Stimulated activated CD4-positive, alpha-beta T cell treated with anti-CD3 and anti-CD28 coated beads, Interleukin-2, amount 100 ng/mL, for 4 hours (primary cell): ENCODE data around the gene UBE3C.
"Not testable (repeated sequence)": the region's sequence is repeated elsewhere in the genome, so short reads cannot be mapped to it uniquely, and the experiment has no call there.

ENCODE experiments used
- DNase-seq: peaks from one replicate; pipeline ENCODE4 v3.0.0-alpha.2; 2020; ENCODE audit warnings: low read depth

UBE3C gene

DNA sequence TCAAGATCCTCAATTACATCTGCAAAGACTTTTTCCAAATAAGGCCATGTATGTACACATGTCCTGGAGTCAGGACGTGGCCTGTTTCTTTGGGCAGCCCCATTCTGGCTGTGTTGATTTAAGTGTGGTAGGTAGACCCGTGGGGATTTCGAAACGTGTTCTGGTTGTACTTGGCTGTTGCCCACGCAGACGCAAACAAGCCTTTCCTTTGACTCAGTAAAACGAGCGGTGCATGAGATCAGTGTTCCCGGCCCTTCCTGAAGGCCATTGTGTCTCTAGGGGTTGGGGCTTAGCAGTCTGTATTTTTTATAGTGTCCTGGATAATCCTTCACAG lies 133.2 kb downstream of the UBE3C start:
- no peak for DNase-seq

DNA sequence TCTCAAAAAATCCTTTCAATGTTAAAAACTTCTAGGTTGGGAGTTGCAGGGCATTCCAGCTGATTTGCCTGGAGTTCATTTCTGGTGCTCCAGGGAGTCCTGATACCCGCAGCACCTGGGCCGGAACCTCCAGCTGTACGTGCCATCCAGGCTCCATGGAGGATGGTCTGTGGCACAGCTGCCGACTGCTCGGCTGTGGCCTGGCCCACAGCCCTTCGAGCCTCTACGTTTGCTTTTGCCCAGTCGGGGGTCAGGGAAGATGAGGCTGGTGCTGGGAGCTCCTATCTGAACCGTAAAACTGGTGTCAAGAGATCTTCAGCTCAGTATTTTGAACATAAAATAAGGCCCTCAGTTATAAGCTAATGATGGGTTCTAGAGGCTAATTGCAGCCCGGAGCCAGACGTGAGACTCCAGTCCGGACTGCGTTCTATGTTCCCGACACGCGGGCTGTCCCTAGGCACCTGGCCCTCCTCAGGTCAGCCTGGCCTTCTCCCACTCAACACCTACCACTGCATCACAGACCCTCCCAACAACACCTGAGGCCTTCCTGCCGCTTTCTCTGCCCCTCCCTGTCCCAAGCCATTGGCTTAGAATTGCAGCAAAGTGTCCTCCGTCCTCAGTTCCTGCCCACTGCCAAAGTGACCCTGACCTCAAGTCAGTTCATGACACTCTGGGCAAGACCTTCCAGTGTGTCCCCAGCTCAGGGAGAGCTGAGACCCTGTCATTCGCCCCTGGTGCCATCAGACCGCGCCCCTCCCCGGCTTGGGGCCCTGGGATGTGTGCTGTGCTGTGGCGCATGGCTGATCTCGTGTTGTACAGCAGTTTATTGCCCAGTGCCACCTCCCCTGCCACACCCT lies 133.9 kb downstream of the UBE3C start:
- no peak for DNase-seq

DNA sequence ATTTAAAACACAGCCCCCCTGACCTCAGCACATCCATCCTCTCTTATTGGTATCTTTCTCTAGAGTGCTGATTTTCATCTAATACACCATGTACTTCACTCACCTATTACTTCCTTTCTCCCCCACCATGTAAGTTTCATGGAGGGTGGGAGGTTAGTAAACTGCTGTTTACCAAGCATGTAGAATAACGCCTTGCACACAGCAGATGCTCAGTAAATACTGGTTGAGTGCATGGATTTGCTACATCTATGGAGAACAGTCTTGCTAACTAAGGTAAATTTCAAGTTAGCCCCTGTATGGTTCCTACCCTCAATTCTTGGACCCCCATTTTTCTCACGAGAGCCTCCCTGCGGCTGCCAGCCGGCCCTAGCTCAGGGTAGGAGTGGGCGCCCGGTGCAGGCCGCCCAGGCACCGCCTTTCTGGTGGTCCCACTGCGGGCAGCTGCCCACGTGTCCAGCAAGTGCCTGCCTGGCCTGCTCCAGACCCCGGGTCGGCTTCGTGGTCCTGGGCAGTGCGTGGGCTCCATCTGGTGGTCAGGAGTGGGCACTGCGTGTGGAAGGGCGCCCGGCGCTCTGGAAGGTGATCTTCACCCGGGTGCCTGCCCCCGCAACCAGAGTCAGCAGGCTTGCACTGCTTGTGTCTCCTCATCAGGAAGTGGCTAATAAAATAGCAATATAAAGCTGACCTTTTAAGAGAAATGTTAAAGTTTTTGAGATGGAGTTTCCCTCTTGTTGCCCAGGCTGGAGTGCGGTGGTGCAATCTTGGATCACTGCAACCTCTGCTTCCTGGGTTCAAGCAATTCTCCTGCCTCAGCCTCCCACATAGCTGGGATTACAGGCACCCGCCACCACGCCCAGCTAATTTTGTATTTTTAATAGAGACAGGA lies 134.7 kb downstream of the UBE3C start:
- DNase-seq: peak; percentile 45

DNA sequence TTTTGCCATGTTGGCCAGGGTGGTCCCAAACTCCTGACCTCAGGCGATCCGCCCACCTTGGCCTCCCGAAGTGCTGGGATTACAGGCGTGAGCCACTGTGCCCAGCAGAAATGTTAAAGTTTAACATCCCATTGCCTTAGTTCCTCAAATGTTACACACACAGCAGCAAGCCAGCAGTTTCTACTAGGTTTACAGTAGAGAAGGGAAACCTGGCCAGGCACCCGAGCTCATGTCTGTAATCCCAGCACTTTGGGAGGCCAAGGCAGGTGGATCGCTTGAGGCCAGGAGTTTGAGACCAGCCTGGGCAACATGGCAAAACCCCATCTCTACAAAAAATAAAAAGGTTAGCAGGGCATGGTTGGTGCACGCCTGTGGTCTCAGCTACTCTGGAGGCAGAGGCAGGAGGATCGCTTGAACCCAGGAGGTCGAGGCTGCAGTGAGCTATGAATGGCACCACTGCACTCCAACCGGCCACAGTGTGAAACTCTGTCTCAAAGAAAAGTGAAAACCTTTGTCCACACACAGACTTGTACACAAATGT lies 135.4 kb downstream of the UBE3C start:
- DNase-seq: not testable (repeated sequence)

DNA sequence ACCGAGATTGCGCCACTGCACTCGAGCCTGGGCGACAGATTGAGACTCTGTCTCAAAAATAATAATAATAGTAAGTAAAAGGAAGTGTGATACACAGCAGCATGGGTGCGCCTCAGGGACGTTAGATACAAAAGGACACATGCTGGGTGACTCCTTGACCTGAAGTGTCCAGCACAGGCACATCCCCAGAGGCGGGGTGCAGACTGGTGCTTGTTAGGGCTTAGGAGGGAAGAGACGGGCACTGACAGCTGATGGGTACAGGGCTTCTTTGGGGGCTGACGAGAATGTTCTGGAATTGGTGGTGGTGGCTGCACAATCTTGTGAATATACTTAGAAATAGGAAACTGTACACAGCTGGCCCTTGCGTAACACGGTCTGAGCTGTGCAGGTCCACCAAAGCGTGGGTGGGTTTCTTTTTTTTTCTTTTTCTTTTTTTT lies 136.3 kb downstream of the UBE3C start:
- no peak for DNase-seq

DNA sequence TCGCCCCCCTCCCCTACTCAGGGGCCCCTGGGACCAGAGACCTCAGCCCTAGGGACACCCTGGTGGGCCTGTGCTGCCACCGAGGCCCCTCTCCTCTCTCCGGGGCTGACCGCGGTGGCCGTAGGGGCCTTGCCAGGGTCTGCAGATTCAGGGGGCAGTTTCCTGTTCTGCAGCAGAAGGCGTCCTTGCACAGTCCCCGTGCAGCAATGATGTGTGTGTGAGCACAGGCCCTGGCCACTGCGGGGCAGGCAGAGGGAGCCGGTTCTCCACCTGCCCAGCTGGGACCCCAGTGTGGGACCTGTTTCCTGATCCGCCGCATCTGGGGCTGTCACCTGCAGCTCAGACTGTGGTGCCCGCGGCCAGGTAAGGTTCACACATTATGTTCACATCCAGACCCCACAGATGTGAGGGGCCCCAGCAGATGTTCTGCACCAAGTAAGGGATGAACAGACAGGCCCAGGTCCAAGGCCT lies 137.4 kb downstream of the UBE3C start:
- DNase-seq: no peak

DNA sequence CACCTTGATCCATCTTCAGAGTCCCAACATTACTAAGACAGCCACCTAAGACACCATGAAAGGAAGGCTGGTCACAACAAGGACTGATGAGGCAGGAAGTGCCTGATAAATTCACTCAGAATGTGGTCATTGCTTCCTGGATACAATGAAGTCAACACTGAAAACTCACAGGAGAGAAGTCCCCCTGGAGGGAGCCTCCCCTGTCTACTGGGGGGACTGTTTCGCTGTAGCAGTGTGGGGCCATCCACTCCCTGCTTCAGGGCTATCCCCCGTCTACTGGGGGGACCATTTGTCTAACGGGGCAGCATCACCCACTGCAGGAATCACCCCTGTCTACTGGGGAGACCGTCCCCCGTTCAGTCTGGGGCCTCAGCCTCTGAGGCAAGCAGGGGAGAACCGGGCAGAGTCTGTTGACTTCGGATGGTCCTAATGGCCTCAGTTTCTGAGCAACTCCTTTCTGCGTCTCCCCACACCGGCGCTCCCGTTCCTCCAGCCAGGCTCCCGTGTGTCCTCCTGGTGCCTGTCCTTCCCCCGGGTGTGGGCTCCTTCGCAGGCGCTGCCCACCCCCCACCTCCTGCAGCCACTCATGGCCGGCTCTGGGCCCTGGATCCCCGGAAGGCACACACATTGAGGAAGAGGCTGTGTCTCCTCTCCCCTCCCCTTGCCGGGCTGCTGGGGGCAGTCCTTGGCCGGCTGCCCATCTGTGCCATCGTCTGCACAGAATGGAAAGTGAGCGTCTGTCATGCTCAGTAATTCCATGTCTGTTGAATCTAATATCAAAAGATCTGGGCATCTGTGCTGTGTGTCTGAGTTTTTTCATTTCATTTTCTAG lies 138.2 kb downstream of the UBE3C start:
- no peak for DNase-seq

DNA sequence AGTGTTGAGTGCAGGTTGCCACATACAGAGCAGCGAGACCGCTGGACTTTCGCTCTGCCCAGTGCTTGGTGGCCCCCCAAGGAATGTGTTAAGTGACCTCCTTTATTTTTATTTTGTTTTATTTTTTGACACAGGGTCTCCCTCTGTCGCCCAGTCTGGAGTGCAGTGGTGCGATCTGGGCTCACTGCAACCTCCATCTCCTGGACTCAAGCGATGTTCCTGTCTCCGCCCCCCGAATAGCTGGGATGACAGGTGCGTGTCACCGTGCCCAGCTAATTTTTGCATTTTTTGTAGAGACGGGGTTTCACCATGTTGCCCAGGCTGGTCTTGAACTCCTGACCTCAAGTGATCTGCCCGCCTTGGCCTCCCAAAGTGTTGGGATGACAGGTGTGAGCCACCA lies 138.8 kb downstream of the UBE3C start:
- DNase-seq: not testable (repeated sequence)

DNA sequence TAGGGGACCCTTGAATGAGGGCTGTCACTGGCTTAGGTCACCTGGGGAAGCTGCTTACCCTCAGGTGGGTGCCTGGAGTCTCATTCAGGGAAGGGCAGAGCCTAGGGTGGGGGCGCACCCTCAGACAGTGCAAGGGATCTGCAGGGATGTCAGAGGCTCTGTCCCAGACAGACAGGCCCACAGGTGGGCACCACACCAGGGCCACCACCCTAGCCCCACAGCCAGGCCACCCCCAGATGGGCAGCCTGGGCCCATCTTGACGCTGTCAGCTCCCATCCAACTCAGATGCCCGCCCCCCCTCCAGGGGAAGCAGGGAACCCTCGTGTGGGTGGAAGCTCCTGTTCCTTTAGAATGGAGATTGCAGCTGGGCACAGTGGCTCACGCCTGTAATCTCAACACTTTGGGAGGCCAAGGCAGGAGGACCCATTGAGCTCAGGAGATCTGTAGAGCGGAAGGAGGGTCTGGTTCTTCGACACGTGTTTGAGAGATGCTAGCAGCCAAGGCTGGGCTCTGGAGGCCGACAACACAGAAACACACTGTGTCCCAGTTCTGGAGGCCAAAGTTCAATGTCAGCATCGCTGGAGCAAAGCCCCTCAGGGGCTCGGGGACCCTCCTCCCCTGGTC lies 139.6 kb downstream of the UBE3C start:
- DNase-seq: no peak

DNA sequence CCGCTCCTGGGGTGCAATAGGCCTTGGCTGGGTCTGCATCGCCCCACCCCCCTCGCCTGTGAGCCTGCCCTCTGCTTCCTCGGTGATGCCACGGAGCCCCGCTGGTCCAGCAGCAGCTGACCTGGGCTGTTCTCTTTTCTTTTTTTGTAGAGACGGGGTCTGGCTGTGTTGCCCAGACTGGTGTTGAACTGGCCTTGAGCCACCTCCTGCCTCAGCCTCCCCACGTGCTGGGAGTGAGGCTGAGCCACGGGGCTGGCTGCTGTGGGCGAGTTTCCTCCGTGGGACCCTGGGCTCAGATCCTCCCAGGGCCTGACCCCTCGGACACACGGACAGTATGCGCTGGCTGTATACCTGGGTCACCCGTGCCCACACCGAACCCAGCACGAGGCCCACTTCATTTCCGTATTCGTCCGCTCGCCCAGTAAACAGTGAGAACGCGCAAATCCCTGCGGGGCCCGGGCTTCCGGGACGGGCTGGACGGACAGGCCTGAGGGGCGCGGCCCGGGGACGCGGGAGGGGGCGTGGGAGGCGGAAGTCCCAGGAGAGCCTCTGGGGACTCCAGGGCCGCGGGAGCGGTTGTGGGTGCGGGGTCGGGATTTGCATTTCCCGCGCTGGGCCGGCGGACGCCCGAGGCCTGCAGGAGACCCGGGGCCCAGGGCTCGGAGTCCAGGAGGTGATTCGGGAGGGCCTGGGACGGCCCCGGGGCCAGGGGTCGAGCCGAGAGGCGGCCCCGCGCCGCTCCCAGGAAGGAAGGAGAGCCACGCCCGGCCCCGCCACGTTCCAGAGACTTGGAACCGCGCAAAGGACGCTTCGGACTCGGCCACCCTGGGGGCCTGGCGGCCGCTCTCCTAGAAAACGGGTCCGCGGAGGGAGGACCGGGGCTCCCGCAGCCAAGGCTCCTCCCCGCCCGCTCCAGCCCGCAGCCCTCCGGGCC lies 140.3 kb downstream of the UBE3C start:
- DNase-seq: no peak

DNA sequence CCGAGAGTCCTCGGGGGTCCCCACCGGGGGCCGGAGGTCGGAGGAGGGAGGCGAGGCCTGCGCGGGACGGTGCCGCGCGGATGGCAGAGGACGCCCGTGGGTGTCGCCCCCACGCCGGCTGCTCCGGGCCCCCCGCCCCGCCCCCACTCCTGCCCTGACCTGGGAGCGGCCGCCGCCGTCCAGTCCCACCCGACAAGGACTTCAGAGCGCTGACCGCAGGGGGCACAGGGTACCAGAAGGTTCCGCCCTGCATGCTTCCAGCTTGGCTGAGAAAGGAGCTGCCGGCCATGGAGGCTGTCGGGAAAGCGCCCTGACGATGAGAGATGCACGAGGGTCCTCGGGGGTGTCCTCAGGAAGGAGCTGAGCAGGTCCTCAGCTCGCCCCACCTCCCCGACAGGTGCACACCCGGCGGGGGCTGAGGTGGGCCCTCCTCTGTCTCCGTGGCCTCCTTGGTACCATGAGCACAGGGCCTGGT lies 141.1 kb downstream of the UBE3C start:
- DNase-seq: no peak

DNA sequence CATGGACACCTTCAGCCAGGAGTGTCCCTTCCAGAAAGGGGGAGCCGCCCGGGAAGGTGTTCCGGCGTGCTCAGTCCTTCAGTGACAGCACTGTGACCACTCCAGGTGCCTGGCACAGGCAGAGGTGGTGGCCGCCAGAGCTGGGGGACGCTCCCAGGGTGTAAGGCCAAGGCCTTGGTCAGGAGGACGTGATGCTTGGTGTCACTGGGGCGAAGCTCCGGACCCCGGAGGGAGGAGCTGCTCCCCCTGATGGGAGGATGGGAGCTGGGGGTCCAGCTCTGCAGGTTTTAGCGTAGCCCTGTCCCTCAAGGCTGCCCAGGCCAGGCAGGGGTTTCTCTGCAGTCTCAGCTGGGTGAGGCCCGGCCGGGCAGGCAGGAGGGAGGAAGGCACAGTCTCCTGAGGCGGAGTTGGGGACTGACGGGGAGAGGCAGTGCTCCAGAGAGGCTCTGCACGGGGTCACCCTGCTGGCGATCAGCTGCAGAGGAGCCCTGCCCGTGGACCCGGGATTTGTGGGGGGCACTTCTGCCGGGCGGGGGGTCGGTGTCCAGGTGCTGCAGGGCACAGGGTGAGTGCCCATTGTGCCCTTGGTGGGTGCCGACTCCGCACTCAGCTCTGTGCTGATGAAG lies 141.6 kb downstream of the UBE3C start:
- DNase-seq: no peak

DNA sequence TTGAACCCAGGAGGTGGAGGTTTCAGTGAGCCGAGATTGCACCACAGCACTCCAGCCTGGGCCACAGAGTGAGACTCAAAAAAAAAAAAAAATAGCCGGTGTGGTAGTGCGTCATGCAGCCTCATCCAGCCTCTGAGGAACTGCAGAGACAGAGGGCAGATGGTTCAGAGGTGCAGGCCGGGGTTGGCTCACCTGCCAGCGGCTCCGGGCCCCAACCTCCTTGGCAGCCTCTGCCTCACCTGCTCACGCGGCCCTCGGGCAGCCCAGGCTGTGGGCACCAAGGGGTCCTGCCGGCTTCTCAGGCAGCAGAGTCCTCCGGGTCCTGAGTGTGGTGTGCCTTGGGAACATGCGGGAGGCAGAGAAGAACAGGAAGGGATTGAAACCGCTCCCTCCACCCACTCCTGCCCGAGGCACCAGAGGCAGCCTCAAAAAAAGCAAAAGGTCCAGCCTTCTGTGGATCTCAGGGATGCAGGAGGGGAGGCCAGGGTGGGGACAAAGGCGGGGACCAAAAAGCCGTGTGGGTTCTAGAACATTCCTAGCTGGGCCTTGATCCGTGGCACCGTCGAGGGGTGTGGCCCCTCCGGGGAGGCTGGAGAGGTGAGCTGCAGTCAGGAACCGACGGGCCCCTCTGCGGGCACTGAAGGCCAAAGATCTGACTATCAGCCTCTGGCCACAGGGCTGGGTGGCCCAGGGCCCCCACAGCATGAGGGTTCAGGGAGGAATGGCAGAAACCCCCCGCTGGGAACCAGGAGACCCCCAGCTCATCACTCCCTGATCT lies 142.7 kb downstream of the UBE3C start:
- no peak for DNase-seq

DNA sequence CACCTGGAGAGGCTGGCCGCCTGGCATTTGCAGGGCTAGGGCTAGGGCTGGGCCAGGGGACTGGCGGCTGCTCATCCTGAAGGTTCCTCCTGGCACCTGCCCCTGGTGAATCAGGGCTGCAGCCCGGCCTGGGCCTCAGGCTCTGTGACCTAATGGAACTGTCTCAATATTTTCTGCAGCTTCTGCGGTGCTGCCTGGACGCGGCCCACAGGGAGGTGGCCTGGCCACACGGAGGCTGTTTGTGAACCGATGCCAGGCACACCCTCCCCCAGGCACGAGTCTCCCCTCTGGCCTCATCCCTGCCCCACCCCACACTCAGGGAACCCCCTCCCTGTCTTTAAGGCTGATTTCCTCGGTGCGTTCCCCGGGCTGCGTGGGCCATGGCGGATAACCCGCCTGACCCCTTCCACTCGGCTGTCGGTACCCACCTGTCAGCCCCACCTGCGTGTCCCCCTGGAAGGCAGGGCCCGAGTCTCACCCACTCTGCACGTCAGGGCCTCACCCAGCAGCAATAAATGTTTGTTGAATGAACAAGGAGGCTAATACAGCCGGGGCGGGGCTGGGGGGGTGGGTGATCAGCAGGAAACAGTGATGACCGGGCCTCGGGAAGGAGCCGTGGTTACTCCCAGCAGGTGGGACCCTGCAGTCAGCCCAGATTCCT lies 143.5 kb downstream of the UBE3C start:
- DNase-seq: no peak

DNA sequence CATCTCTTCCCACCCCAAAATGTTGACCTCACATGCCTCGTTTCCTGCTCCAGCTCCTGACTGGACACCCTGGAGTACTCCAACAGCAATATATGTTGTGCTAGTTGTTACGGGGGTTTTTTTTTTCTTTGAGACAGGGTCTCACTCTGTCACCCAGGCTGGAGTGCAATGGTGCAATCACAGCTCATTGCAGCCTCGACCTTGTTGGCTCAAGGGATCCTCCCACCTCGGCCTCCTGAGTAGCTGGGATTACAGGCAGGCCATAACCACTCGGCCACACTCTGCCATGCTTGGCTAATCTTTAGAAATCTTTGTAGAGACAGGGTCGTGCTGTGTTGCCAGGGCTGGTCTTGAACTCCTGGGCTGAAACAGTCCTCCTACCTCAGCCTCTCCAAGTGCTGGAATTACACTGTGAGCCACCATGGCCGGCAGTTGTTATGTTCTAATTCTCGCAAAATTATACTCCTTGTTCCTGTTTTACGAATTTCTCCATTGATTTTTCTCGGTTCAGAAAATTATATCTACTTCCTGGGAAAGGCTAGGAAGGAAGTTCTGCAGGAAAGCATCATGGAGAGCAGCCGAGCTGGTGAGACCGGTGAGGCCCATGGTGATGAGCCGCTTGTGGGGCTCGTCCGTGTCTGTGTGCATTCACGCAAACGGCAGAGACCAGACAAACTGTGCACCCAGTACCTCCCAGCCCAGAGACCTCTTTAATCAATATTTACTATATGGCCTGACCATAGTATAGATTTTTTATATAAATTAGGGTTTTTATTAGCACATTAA lies 145.7 kb downstream of the UBE3C start:
- DNase-seq: no peak

DNA sequence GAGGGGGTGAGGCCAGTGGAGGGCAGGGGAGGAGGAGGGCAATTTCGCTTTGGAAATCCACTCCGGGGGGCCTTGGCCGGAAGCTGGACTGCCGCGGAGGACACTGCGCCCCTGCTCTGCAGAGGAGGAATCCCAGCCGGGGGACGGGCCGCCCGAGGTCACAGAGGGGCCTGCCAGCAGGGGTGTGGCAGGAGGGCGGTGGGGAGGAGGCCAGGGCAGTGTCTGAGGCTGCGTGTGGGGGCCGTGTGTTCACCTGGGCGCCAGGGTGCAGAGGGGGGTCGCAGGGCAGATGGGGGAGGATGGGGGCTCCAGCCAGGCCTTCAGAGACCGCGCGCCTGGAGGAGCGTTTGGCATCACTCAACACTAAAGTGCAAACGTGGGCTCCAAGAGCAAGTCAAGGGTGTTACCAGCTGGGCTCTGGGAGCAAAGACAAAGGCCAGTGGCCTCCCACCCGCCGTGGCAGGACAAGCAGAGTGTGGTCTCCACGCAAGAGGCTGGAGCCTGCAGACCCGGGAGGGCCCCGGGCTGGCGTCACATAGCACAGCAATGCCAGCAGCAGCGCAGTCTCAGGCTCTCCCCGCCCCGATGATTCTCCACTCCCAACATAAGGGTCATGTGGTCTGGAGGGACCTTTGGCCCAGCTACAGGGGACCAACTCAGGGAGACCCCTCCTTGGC lies 152.8 kb downstream of the UBE3C start:
- DNase-seq: no peak

DNA sequence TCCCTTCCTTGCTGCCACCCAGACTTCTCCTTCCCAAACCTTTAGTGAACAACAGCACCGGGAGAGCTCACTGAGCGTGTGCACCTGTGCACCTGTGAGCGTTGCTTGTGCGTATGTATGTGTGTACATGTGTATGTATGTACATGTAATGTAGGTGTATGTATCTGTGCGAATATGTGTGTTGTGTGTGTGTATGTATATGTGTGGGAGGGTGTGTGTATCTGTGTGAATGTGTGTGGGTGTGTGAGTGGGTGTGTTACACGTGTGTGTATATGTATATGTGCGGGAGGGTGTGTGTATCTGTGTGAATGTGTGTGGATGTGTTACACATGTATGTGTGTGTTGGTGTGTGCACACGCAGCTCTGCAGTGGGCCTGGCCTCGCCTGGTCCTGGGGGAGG lies 153.5 kb downstream of the UBE3C start:
- DNase-seq: no peak
